Lower lobe of right lung (tissue), 2 donors: Measurements from ENCODE around the gene RBM20. TPM values are rescaled to one million over a fixed set of nuclear protein-coding genes. Genes with fewer than 3 reads are reported as not detected.

Source experiments
- ATAC-seq, 2 donors: fragments of 200-7000 bp; cut with Tn5 transposase; one replicate each; pipeline ENCODE4 v1.9.1; 2020 to 2022; ENCODE audit warnings: mild to moderate bottlenecking in 2 of 2, moderate library complexity in 2 of 2
- DNase-seq: peaks from one replicate; pipeline ENCODE4 v3.0.0-alpha.2; 2020
- H3K27ac ChIP-seq: fragments of 200-600 bp; one replicate; pipeline ENCODE4 v1.8.0; 2022
- H3K27me3 ChIP-seq: fragments of 200-600 bp; one replicate; pipeline ENCODE4 v1.8.0; 2022; ENCODE audit warnings: low read depth
- H3K36me3 ChIP-seq: fragments of 200-600 bp; one replicate; pipeline ENCODE4 v1.8.0; 2022; ENCODE audit warnings: mild to moderate bottlenecking
- H3K4me1 ChIP-seq: fragments of 200-600 bp; one replicate; pipeline ENCODE4 v1.8.0; 2022
- H3K4me3 ChIP-seq: fragments of 200-600 bp; one replicate; pipeline ENCODE4 v1.8.0; 2022; ENCODE audit warnings: mild to moderate bottlenecking
- H3K9me3 ChIP-seq: fragments of 200-600 bp; one replicate; pipeline ENCODE4 v1.8.0; 2022
- intact Hi-C: fragments of 100-400 bp; cut with DNase I; formaldehyde crosslinking; loops from one replicate; pipeline ENCODE4 v1.11.0; 2022
- total RNA-seq: library from RNA; stranded (reverse); fragmentation: NEBNext Ultra II Directional; extraction: Animal tissue kit (Norgen Biotek cat#: 25700); gene quantifications from one replicate; pipeline ENCODE4 v1.2.1, GENCODE V29; 2021
- TF ChIP-seq, protein P1 (sequence below): fragments of 200-600 bp; IDR thresholded peaks from one replicate; pipeline ENCODE4 v1.8.0; 2022; ENCODE audit warnings: antibody characterized with exemption, mild to moderate bottlenecking
- donor health status: DM: no; HTN: yes; CAD: no; lungs with severe emphysema.

Gene RBM20
- total RNA-seq, 1 donor from 2014 or later = 1.0 TPM

DNA sequence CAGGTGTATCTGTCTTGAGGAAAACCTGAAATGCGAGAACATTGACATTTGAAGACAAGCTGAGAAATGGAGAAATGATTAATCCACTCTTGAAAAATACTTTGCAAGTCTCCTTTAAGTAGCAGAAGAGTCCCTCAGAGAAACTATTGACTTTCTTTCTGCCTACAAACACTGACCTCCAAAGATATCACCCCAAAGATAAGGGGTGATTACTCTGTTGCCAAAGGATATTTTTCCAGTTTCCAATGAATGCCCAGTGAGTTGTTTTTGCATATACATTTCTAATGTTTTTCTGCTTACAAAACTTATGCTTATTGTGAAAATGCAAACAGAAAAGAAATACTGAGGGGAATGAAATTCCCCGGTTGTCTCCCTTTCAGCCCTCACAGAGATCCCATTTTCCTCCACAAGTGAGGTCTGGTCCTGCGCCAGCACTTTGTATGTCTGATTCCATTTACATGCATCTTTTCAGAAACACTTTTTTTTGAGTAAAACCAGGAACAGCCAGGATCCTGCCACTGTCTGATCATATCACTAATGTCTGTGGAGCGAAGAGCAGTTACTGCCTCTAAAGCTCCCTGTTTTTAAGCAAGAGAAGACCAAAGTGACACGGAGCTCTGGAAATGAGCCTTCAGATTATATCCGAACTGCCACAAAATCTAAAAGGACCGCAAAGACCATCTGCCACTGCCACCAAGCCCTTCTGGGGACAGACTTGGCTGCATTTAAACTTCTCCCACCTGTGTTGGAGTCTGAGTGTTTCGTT lies 144.7 kb downstream of the RBM20 start:
- H3K27ac ChIP-seq = no peak overlapping the region
- H3K27me3 ChIP-seq = no peaks in the 10 kb centered on the region
- peaks cover 17% of the 10 kb centered on the region for H3K4me1 ChIP-seq
- H3K9me3 ChIP-seq = no peaks in the 10 kb centered on the region
- no peak for ATAC-seq
- no peaks in the 10 kb centered on the region for H3K36me3 ChIP-seq
- TF ChIP-seq, protein P1, sequence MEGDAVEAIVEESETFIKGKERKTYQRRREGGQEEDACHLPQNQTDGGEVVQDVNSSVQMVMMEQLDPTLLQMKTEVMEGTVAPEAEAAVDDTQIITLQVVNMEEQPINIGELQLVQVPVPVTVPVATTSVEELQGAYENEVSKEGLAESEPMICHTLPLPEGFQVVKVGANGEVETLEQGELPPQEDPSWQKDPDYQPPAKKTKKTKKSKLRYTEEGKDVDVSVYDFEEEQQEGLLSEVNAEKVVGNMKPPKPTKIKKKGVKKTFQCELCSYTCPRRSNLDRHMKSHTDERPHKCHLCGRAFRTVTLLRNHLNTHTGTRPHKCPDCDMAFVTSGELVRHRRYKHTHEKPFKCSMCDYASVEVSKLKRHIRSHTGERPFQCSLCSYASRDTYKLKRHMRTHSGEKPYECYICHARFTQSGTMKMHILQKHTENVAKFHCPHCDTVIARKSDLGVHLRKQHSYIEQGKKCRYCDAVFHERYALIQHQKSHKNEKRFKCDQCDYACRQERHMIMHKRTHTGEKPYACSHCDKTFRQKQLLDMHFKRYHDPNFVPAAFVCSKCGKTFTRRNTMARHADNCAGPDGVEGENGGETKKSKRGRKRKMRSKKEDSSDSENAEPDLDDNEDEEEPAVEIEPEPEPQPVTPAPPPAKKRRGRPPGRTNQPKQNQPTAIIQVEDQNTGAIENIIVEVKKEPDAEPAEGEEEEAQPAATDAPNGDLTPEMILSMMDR = no peak
- intact Hi-C loops = no loop called here
- H3K4me3 ChIP-seq = no peak overlapping the region
- no peak for DNase-seq

DNA sequence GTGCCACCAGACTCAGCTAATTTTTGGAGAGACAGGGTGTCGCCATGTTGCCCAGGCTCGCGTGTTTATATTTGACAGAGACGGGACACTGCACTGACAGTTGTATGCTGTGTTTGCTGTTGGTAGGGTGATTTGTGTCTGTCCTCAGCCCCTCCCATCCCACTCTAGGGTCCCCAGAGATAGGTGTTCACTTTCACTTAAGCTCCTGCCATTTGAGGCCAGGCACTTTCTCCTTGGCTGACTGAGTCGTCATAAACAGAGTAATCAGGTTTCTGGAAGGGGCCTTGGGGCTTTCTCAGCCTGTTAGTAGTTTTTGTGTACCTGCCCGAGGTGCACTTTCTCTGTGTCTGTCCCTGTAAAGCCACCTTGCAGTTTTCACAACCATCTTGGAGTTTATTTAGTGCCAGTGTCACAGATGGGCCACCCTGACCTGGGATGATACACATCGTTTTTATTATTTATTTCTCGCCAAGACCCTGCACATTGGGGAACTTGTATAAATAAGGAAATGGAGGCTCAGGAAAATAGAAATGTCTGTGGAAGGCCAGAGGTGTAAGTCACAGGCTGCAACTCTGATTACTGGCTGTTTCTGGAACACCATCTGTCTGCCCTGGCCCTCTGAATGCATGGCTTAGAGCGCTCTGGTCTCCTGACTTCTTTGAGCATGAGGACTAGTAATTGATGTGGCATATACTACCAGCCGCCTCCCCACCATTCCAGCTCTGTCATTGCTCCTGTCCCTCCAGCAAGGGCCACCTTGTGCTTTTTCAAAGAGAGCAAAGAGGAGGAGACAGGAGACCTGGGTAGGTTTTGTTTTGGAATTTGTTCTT lies 145.7 kb downstream of the RBM20 start:
- Histone ChIP-seq H3K4me3 (no peak overlapping the region), H3K36me3 (no peaks in the 10 kb centered on the region), H3K4me1 (peaks cover 10% of the 10 kb centered on the region), H3K27ac (no peak overlapping the region), H3K9me3 (no peaks in the 10 kb centered on the region), H3K27me3 (no peaks in the 10 kb centered on the region)
- DNase-seq (no peak), ATAC-seq (no peak)
- TF ChIP-seq, protein P1 = no peak
- intact Hi-C loops = no loop called here

DNA sequence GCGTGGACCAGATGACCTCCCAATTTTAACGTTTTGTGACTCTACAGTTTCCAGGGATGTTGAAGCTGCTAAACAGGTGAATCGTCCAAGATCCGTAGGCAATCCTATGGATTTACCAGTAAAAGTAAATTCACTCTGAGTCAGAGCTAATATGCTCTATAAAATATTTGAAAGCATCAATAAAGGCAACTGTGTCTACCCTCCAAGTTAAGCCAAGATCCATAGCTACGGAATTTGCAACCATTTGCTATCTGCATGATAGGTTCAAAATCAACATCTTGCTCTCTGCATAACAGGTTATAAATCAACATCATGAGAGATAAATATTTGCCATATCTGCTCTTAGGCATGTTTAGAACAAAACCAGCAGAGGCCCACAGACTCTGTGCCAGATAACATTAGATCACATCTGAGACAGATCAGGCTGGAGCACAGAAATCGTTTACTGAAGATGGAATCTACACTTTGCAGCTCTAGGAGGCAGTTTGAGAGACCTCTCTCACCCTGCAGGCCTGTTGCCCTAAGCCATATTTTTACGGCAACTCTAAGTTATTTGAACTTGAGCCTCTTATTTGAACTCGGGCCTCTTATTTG lies 146.9 kb downstream of the RBM20 start:
- TF ChIP-seq, protein P1 = no peak
- Histone ChIP-seq H3K4me3 (no peak overlapping the region), H3K4me1 (peaks cover 10% of the 10 kb centered on the region), H3K36me3 (no peaks in the 10 kb centered on the region), H3K27ac (no peak overlapping the region), H3K9me3 (no peaks in the 10 kb centered on the region), H3K27me3 (no peaks in the 10 kb centered on the region)
- ATAC-seq (no peak), DNase-seq (no peak)
- intact Hi-C loops = no loop called here

DNA sequence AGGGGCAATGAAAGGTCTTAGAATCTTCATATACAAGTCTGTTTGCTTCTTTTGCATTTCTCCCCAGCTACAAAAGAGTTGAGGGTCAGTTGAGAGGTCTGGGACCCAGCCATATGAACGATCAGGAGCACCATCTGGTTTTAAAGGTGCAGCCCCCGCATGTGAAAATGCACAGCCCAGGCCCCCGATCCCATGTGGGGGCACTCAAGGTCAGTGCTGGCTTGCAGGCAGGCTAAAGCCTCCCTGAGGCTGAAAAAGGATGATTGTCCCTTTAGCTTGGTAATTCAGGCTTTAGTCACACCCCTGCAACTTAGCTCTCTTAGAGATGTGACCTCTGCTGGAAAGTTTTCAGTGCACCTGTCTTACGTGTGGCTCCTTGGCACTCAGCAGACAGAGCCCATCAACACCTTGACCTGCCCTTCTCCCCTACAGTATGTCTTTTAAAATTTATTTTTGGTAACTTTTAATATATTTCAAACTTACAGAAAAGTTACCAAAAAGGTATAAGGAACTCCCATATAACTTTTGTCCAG lies 147.5 kb downstream of the RBM20 start:
- Histone ChIP-seq H3K27ac (no peak overlapping the region), H3K4me1 (peaks cover 10% of the 10 kb centered on the region), H3K27me3 (no peaks in the 10 kb centered on the region), H3K4me3 (no peak overlapping the region), H3K36me3 (no peaks in the 10 kb centered on the region), H3K9me3 (no peaks in the 10 kb centered on the region)
- TF ChIP-seq, protein P1 = no peak
- no peak for DNase-seq
- intact Hi-C loops = no loop called here
- ATAC-seq = no peak

DNA sequence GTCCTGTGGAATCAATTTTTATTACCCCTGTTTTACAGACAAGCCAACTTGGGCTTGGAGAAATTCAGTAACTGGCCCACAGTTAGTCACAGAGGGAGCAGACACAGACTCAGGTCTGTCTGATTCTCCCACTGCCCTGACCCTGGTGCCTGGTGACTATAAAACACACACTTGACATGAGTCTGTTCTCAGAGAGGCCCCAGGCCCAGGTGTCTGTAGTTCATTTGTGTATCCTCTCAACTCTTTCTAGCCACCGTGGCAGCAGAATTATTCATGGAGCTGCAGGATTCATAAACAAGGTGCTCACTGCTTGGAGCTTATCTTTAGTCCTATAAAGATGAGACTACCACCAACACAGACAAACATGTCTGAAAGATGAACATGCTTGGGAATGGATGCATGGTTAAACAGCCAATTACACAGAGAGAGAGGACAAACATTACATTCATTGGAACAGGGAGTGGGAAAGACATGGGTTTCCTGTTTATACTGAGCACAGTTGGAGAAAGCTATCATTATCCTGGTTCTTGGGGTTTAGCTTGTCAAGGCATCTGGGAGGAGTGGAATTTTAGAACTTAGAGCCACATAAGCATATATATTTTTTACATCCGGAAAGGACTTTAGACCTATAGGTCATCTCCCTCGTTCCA lies 148.5 kb downstream of the RBM20 start:
- ATAC-seq = no peak
- no peak overlapping the region for H3K4me3 ChIP-seq
- DNase-seq = no peak

More for the DNA sequence above, 148.5 kb downstream of the RBM20 start:
- intact Hi-C loops = no loop called here
- Histone ChIP-seq H3K36me3 (no peaks in the 10 kb centered on the region), H3K27ac (no peak overlapping the region), H3K27me3 (no peaks in the 10 kb centered on the region), H3K9me3 (no peaks in the 10 kb centered on the region), H3K4me1 (peaks cover 10% of the 10 kb centered on the region)
- TF ChIP-seq, protein P1 = no peak
